ENCODE measurements around the gene CROCC2. TPM values are rescaled to one million over a fixed set of nuclear protein-coding genes. Genes with fewer than 3 reads are reported as not detected.
A peak's percentile ranks its signal among the peaks of the same experiment; 100 is the strongest.

The CROCC2 gene
- total and polyA plus RNA-seq, 2 of the 13 experiments (the other 11 are each of a cell fraction or from before 2014, with no cell fraction given), result not detected

- TF ChIP-seq IRF1 (CRISPR knock-in tag; IDR thresholded peaks at IDR 0.05; ENCODE audit: low read depth), result no peak
- peak; percentile 83 for TF ChIP-seq PPARG (CRISPR knock-in tag; conservative IDR thresholded peaks at IDR 0.05)
- TF ChIP-seq ZBTB20 (CRISPR knock-in tag; IDR thresholded peaks at IDR 0.05; ENCODE audit: borderline replicate concordance, low read depth), result peak; percentile 96
- no peak for TF ChIP-seq ZNF232 (CRISPR knock-in tag; IDR thresholded peaks at IDR 0.05; ENCODE audit: borderline replicate concordance)
- TF ChIP-seq DDIT3 (CRISPR knock-in tag; IDR thresholded peaks at IDR 0.05), result no peak
- no peak for TF ChIP-seq JUND (CRISPR knock-in tag; IDR thresholded peaks at IDR 0.05)
- peak; percentile 72; the same call in 1 of the 2 replicates for TF ChIP-seq RERE (CRISPR knock-in tag; IDR thresholded peaks at IDR 0.05; ENCODE audit: low read depth)
- no peak for TF ChIP-seq JUNB (CRISPR knock-in tag; IDR thresholded peaks at IDR 0.05; ENCODE audit: borderline replicate concordance)
- 0 out of 2 replicates have a peak, but pooled peaks have one; percentile 53 for TF ChIP-seq HES4 (CRISPR knock-in tag; IDR thresholded peaks at IDR 0.05; ENCODE audit: borderline replicate concordance)
- 0 out of 2 replicates have a peak, but pooled peaks have one; percentile 57 for TF ChIP-seq SNAPC5 (CRISPR knock-in tag; IDR thresholded peaks at IDR 0.05; ENCODE audit: borderline replicate concordance)
- no peak for TF ChIP-seq SNAPC2 (CRISPR knock-in tag; IDR thresholded peaks at IDR 0.05)
- TF ChIP-seq LRRFIP1 (CRISPR knock-in tag; conservative IDR thresholded peaks at IDR 0.05), result no peak
- TF ChIP-seq RBM22 (optimal IDR thresholded peaks at IDR 0.05; ENCODE audit: low read length), result peak; percentile 32
- TF ChIP-seq ZNF292 (CRISPR knock-in tag; IDR thresholded peaks at IDR 0.05; ENCODE audit: borderline replicate concordance, low read depth), result peak; percentile 99
- peak; percentile 81; the same call in 1 of the 2 replicates for TF ChIP-seq ZNF878 (CRISPR knock-in tag; IDR thresholded peaks at IDR 0.05)
- TF ChIP-seq ZNF644 (CRISPR knock-in tag; IDR thresholded peaks at IDR 0.05; ENCODE audit: low read depth), result peak; percentile 70
- TF ChIP-seq ATF3 (CRISPR knock-in tag; IDR thresholded peaks at IDR 0.05), result no peak
- peak; percentile 90; the same call in 1 of the 2 replicates for TF ChIP-seq ZNF136 (CRISPR knock-in tag; IDR thresholded peaks at IDR 0.05; ENCODE audit: low read depth)
Observed at GRCh38 chr2:240873805-240874714, 32.1 kb upstream of the CROCC2 start (continued).

All from HepG2 (cell line).